ENCODE measurements around the gene DGKB. TPM values are rescaled to one million over a fixed set of nuclear protein-coding genes. Genes with fewer than 3 reads are reported as not detected.
A peak's percentile ranks its signal among the peaks of the same experiment; 100 is the strongest.

Gene DGKB
- total RNA-seq, 1 experiment from 2014 or later, result not detected

DNA sequence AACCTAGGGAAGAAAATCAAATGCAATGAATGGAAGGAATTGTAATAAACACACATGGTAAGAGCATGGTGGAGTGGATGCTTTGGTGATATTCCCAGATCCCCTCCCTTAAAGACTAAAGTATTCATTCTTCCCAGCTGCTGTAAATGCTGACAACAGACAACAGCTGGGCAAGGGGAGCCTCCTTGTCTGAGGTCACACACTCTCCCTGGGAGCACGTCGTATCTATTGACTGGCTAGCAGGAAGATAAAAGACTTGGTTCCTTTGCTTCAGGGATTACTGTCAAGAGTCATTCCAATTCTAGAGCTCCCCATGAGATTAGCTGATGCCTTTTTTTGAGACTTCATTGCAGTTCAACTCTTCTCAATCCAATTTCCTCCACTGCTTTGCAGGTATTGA, 469.6 kb downstream of the DGKB start:
- Mint-ChIP-seq H3K27me3 (ENCODE audit: unreplicated experiment) (no peaks in the 10 kb centered on the region), H3K27ac (ENCODE audit: unreplicated experiment) (no peak overlapping the region), H3K36me3 (ENCODE audit: insufficient read depth, unreplicated experiment) (no peaks in the 10 kb centered on the region), H3K9me3 (ENCODE audit: low read depth, unreplicated experiment) (peaks cover 3% of the 10 kb centered on the region), H3K4me3 (ENCODE audit: low read depth, unreplicated experiment) (no peak overlapping the region), H3K4me1 (ENCODE audit: low read depth, unreplicated experiment) (no peaks in the 10 kb centered on the region)
- TF ChIP-seq, protein P1, sequence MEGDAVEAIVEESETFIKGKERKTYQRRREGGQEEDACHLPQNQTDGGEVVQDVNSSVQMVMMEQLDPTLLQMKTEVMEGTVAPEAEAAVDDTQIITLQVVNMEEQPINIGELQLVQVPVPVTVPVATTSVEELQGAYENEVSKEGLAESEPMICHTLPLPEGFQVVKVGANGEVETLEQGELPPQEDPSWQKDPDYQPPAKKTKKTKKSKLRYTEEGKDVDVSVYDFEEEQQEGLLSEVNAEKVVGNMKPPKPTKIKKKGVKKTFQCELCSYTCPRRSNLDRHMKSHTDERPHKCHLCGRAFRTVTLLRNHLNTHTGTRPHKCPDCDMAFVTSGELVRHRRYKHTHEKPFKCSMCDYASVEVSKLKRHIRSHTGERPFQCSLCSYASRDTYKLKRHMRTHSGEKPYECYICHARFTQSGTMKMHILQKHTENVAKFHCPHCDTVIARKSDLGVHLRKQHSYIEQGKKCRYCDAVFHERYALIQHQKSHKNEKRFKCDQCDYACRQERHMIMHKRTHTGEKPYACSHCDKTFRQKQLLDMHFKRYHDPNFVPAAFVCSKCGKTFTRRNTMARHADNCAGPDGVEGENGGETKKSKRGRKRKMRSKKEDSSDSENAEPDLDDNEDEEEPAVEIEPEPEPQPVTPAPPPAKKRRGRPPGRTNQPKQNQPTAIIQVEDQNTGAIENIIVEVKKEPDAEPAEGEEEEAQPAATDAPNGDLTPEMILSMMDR (IDR thresholded peaks at IDR 0.05; ENCODE audit: unreplicated experiment), result no peak
- no TSS peak for BruUV-seq (replicated peaks)
- intact Hi-C loops (cut with micrococcal nuclease; ENCODE audit: unreplicated experiment), result no loop called here
- CTCF ChIA-PET, result no interaction called here
- DNase-seq, result no peak

DNA sequence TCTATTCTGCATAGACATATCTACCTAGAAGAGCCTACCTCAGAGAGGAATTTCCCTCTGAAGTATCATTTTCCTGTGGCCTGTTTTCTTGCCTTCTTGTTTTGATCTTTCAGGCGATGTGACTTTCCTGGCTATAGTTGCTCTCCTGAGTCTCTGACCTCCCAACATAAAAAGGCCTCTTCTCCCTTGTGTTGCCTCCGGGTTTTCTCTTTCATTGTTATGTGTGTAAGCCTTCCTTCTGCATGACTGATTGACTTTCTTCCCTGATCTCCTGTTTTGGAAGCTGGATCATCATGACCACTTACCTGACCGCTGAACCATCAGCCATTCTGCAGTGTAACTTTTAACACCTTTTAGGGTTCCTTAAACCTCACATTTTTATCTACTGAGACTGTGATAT, 471.6 kb downstream of the DGKB start:
- peaks cover 3% of the 10 kb centered on the region for H3K9me3 Mint-ChIP-seq (ENCODE audit: low read depth, unreplicated experiment)
- no peaks in the 10 kb centered on the region for H3K27me3 Mint-ChIP-seq (ENCODE audit: unreplicated experiment)
- no peak overlapping the region for H3K4me3 Mint-ChIP-seq (ENCODE audit: low read depth, unreplicated experiment)
- H3K4me1 Mint-ChIP-seq (ENCODE audit: low read depth, unreplicated experiment), result no peaks in the 10 kb centered on the region
- no peak overlapping the region for H3K27ac Mint-ChIP-seq (ENCODE audit: unreplicated experiment)
- TF ChIP-seq, protein P1 (IDR thresholded peaks at IDR 0.05; ENCODE audit: unreplicated experiment), result no peak
- intact Hi-C loops (cut with micrococcal nuclease; ENCODE audit: unreplicated experiment), result no loop called here
- DNase-seq, result no peak
- CTCF ChIA-PET, result no interaction called here
- no TSS peak for BruUV-seq (replicated peaks)
- H3K36me3 Mint-ChIP-seq (ENCODE audit: insufficient read depth, unreplicated experiment), result no peaks in the 10 kb centered on the region

DNA sequence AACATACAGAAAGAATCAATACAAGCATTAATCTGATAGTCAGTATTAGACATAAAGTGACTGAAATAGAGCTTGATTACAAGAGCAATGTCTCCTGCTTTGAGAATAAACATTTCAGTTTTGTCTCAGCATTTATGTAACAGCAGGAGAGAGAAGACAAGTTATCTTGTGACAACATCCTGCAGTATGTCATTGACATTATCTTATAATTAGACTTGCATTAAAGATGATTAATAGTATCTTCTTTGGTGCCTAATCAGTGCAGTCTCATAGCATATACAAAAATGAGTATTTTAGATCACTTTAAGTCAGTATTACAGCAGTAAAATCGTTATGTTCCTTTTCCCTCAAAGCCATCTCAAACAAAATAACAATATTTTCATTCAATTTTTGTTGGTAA, 477.0 kb downstream of the DGKB start:
- Mint-ChIP-seq H3K27me3 (ENCODE audit: unreplicated experiment) (no peaks in the 10 kb centered on the region), H3K27ac (ENCODE audit: unreplicated experiment) (no peak overlapping the region), H3K4me3 (ENCODE audit: low read depth, unreplicated experiment) (no peak overlapping the region), H3K9me3 (ENCODE audit: low read depth, unreplicated experiment) (peaks cover 3% of the 10 kb centered on the region), H3K36me3 (ENCODE audit: insufficient read depth, unreplicated experiment) (no peaks in the 10 kb centered on the region), H3K4me1 (ENCODE audit: low read depth, unreplicated experiment) (no peaks in the 10 kb centered on the region)
- no TSS peak for BruUV-seq (replicated peaks)
- CTCF ChIA-PET, result no interaction called here
- TF ChIP-seq, protein P1 (IDR thresholded peaks at IDR 0.05; ENCODE audit: unreplicated experiment), result no peak
- intact Hi-C loops (cut with micrococcal nuclease; ENCODE audit: unreplicated experiment), result no loop called here
- no peak for DNase-seq

DNA sequence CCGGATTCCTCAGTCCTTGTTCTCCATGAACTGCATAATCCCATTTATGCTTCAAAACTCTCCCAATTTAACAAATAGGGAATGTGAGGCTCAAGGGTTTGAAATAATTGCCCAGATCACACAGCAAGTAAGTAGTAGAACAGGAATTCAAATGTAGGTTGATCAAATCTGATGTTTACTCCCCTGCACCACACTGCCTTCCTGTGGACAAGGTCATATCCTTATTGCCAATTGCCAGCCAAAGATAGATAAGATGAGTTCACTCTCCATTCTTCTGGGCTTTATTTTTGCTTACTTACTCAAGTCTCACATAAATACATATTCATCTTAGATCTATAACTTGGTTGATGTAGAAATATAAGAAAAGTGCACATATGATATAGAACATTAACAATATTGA, 477.9 kb downstream of the DGKB start:
- peak; percentile 9 for DNase-seq
- Mint-ChIP-seq H3K4me3 (ENCODE audit: low read depth, unreplicated experiment) (no peak overlapping the region), H3K4me1 (ENCODE audit: low read depth, unreplicated experiment) (no peaks in the 10 kb centered on the region), H3K9me3 (ENCODE audit: low read depth, unreplicated experiment) (peaks cover 3% of the 10 kb centered on the region), H3K27ac (ENCODE audit: unreplicated experiment) (no peak overlapping the region), H3K27me3 (ENCODE audit: unreplicated experiment) (no peaks in the 10 kb centered on the region), H3K36me3 (ENCODE audit: insufficient read depth, unreplicated experiment) (no peaks in the 10 kb centered on the region)
- TF ChIP-seq, protein P1 (IDR thresholded peaks at IDR 0.05; ENCODE audit: unreplicated experiment), result no peak
- intact Hi-C loops (cut with micrococcal nuclease; ENCODE audit: unreplicated experiment), result no loop called here
- BruUV-seq (replicated peaks), result no TSS peak
- CTCF ChIA-PET, result no interaction called here

DNA sequence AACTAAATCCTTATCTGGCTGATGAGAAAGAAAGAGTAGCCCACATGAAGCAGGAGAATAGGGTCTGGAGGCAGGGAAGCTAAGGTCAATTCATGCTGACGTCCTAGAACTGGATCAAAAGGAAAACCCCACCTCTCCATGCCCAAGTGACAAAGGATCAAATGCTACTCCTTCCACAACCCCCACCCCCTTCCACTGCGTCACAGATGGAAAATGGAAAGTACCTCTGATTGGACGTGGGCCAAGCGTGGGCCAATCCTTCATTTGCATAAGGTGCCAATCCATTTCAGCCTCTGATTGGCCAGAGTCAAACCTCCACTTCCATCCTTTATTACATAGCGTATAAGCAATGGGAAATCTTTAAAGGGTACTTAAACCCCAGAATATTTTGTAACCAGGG, 481.8 kb downstream of the DGKB start:
- no peak overlapping the region for H3K4me3 Mint-ChIP-seq (ENCODE audit: low read depth, unreplicated experiment)
- TF ChIP-seq, protein P1 (IDR thresholded peaks at IDR 0.05; ENCODE audit: unreplicated experiment), result no peak
- no peak overlapping the region for H3K27ac Mint-ChIP-seq (ENCODE audit: unreplicated experiment)
- BruUV-seq (replicated peaks), result no TSS peak
- no peak for DNase-seq
- H3K27me3 Mint-ChIP-seq (ENCODE audit: unreplicated experiment), result no peaks in the 10 kb centered on the region
- intact Hi-C loops (cut with micrococcal nuclease; ENCODE audit: unreplicated experiment), result no loop called here
- H3K36me3 Mint-ChIP-seq (ENCODE audit: insufficient read depth, unreplicated experiment), result no peaks in the 10 kb centered on the region
- no peaks in the 10 kb centered on the region for H3K9me3 Mint-ChIP-seq (ENCODE audit: low read depth, unreplicated experiment)
- no peaks in the 10 kb centered on the region for H3K4me1 Mint-ChIP-seq (ENCODE audit: low read depth, unreplicated experiment)
- CTCF ChIA-PET, result no interaction called here
